Measurements from ENCODE around the gene CENPS.

DNA sequence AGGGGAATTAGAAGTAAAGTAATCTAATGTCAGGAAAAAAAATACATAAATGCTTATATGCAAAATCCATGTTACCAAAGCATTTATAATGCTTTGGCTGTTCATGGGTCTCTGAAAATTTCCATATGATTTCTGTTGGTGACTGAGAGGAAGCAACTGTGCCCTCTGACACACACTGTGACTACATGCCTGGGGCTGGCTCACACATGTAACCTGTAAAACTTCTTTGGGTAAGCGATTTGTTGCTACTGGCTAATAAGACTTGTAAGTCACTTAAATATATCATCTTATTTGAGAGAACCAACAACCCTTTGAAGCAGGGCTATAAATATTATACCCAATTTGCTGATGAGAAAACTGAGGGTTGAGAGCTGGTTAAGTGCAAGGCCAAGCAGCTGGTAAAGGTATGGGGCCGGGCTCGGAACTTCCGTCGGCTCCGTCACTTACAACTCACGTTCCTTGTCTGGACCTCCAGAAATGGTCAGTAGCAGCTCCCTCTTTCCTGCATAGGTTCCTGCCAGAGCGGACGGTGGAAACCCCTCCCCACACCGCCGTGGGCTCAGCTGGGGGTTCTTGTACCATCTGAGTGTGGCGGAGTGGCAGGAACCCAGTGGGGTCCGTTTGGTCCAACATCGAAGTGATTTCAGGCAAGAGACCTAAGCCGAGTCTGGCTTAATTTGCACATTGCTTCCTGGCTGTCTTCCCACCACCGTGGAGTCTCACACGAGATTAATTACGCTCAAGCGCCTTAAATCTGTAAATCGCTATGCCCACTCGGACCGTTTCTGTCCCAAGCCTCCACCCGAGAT is 41.4 kb downstream of the CENPS start:
- TF ChIP-seq, protein P1, sequence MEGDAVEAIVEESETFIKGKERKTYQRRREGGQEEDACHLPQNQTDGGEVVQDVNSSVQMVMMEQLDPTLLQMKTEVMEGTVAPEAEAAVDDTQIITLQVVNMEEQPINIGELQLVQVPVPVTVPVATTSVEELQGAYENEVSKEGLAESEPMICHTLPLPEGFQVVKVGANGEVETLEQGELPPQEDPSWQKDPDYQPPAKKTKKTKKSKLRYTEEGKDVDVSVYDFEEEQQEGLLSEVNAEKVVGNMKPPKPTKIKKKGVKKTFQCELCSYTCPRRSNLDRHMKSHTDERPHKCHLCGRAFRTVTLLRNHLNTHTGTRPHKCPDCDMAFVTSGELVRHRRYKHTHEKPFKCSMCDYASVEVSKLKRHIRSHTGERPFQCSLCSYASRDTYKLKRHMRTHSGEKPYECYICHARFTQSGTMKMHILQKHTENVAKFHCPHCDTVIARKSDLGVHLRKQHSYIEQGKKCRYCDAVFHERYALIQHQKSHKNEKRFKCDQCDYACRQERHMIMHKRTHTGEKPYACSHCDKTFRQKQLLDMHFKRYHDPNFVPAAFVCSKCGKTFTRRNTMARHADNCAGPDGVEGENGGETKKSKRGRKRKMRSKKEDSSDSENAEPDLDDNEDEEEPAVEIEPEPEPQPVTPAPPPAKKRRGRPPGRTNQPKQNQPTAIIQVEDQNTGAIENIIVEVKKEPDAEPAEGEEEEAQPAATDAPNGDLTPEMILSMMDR (conservative IDR thresholded peaks at IDR 0.05 in 1 of 2, IDR thresholded peaks at IDR 0.05 in 1 of 2; ENCODE audit: low read depth in 1 of 2, low read length in 2 of 2), result no peak
- TF ChIP-seq EZH2 (IDR thresholded peaks at IDR 0.05; ENCODE audit: low read length, missing control alignments), result no peak
